IPS-20b (cell line): ENCODE measurements around the gene TMEM235.

Source experiments
- H3K27ac ChIP-seq: one replicate; pipeline ENCODE4 v1.5.1; 2013; ENCODE audit warnings: low read length
- H3K27me3 ChIP-seq: 2 replicates; pipeline ENCODE4 v1.6.1; 2013; ENCODE audit warnings: mild to moderate bottlenecking, low read length, inconsistent platforms; ENCODE audit not compliant: insufficient read depth
- H3K36me3 ChIP-seq: 2 replicates; pipeline ENCODE4 v1.6.1; 2013; ENCODE audit warnings: low read depth, mild to moderate bottlenecking, inconsistent platforms, low read length, moderate library complexity; ENCODE audit not compliant: insufficient read depth
- H3K4me1 ChIP-seq: 2 replicates; pipeline ENCODE4 v1.6.1; 2013; ENCODE audit warnings: mild to moderate bottlenecking, control low read depth, inconsistent platforms, low read length, moderate library complexity; ENCODE audit not compliant: insufficient read depth
- H3K4me3 ChIP-seq: 2 replicates; pipeline ENCODE4 v1.5.1; 2013; ENCODE audit warnings: mild to moderate bottlenecking, low read length, inconsistent platforms
- H3K9ac ChIP-seq: 2 replicates; pipeline ENCODE4 v1.6.1; 2013; ENCODE audit warnings: low read depth, mild to moderate bottlenecking, inconsistent platforms, low read length, moderate library complexity
- H3K9me3 ChIP-seq: 2 replicates; pipeline ENCODE4 v1.6.1; 2013; ENCODE audit warnings: mild to moderate bottlenecking, low read depth, low read length, inconsistent platforms; ENCODE audit not compliant: insufficient read depth

TMEM235 gene

DNA sequence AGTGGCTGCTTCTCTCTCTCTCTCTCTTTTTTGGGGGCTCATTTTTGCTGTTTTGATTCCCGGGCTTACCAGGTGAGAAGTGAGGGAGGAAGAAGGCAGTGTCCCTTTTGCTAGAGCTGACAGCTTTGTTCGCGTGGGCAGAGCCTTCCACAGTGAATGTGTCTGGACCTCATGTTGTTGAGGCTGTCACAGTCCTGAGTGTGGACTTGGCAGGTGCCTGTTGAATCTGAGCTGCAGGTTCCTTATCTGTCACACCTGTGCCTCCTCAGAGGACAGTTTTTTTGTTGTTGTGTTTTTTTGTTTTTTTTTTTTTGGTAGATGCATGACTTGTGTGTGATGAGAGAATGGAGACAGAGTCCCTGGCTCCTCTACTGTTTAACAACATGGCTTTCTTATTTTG lies 7.7 kb upstream of the TMEM235 start:
- no peak overlapping the region for H3K27ac ChIP-seq
- H3K9ac ChIP-seq: no peak overlapping the region
- H3K4me3 ChIP-seq: no peak overlapping the region
- no peaks in the 10 kb centered on the region for H3K27me3 ChIP-seq
- no peaks in the 10 kb centered on the region for H3K9me3 ChIP-seq
- H3K4me1 ChIP-seq: peaks cover 4% of the 10 kb centered on the region; the same call in 1 of the 2 replicates
- peaks cover 59% of the 10 kb centered on the region for H3K36me3 ChIP-seq

- H3K27me3 ChIP-seq: no peaks in the 10 kb centered on the region
- H3K36me3 ChIP-seq: peaks cover 52% of the 10 kb centered on the region
- no peak overlapping the region for H3K9ac ChIP-seq
- no peak overlapping the region for H3K4me3 ChIP-seq
- H3K27ac ChIP-seq: no peak overlapping the region
- H3K4me1 ChIP-seq: peaks cover 2% of the 10 kb centered on the region; the same call in 1 of the 2 replicates
- no peaks in the 10 kb centered on the region for H3K9me3 ChIP-seq
These were observed 7.0 kb upstream of the TMEM235 start for GRCh38 chr17:78224231-78225087.

DNA sequence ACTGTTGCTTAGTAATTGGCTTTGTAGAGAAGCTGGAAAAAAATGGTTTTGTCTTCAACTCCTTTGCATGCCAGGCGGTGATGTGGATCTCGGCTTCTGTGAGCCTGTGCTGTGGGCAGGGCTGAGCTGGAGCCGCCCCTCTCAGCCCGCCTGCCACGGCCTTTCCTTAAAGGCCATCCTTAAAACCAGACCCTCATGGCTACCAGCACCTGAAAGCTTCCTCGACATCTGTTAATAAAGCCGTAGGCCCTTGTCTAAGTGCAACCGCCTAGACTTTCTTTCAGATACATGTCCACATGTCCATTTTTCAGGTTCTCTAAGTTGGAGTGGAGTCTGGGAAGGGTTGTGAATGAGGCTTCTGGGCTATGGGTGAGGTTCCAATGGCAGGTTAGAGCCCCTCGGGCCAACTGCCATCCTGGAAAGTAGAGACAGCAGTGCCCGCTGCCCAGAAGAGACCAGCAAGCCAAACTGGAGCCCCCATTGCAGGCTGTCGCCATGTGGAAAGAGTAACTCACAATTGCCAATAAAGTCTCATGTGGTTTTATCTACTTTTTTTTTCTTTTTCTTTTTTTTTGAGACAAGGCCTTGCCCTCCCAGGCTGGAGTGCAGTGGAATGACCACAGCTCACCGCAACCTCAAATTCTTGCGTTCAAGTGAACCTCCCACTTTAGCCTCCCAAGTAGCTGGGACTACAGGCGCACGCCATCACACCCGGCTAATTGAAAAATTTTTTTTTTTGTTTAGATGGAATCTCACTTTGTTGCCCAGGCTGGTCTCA lies 6.2 kb upstream of the TMEM235 start:
- Histone ChIP-seq H3K9ac (no peak overlapping the region), H3K27ac (no peak overlapping the region), H3K4me1 (no peaks in the 10 kb centered on the region), H3K4me3 (no peak overlapping the region), H3K27me3 (peaks cover 6% of the 10 kb centered on the region), H3K36me3 (peaks cover 47% of the 10 kb centered on the region), H3K9me3 (no peaks in the 10 kb centered on the region)

- no peak overlapping the region for H3K9ac ChIP-seq
- no peaks in the 10 kb centered on the region for H3K9me3 ChIP-seq
- no peak overlapping the region for H3K4me3 ChIP-seq
- peaks cover 15% of the 10 kb centered on the region for H3K27me3 ChIP-seq
- H3K4me1 ChIP-seq: no peaks in the 10 kb centered on the region
- no peak overlapping the region for H3K27ac ChIP-seq
- H3K36me3 ChIP-seq: peaks cover 38% of the 10 kb centered on the region
These were observed 5.2 kb upstream of the TMEM235 start for GRCh38 chr17:78226055-78226758.

DNA sequence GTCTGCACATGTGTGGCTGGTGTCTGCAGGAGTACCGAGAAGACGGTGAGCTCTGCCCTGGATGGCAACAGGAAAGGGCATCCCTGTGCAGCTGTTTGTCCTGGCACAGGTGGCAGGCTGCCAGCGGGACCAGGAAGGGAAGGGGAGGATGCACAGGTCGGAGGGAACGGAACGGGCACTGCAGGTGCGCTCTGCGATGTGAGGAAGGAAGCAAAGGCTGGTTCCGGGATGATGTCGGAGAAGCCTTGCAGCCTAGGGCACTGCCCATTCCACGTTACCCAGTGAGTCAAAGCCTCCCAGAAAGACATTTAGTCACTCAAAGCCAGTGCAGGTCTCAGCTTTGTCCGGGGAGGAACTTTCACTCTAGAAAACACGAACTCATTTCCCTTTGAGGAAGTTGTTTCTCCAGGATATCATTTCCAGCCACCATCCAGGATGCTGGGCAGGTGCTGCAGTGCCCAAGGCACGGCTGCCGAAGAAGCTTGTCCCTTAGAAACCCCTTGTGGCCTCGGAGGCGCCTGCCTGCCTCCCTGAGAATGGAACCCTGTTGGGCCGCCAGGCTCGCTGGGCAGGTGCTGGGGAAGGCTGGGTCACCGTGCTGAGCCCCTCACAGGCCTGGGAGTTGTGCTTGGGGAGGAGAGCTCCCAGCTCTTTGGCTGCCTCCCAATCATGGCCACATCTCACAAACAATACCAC lies 4.5 kb upstream of the TMEM235 start:
- H3K27me3 ChIP-seq: peaks cover 21% of the 10 kb centered on the region
- no peak overlapping the region for H3K27ac ChIP-seq
- H3K36me3 ChIP-seq: peaks cover 31% of the 10 kb centered on the region
- H3K9ac ChIP-seq: no peak overlapping the region
- H3K9me3 ChIP-seq: no peaks in the 10 kb centered on the region
- no peak overlapping the region for H3K4me3 ChIP-seq
- H3K4me1 ChIP-seq: no peaks in the 10 kb centered on the region

DNA sequence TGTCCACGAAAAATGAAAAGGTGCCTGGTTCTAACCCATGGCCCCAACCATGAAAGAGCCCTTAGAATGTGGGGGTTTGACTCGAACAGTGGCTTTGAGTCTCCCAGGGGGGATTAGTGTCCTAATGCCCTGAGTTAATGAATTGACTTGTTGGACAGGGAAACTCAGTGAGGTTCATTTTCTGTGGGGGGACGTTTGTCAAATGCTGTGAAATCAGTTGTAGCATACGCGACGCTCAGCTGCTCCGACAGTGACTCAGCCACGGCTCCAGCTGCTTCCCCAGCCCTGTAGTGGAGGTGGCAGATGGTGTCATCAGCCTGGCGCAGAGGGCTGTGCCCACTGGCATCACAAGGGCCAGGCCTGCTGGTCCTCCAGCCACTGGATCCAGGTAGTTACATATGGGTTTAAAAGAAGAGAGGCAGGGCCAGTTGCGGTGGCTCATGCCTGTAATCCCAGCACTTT lies 3.9 kb upstream of the TMEM235 start:
- Histone ChIP-seq H3K27me3 (peaks cover 27% of the 10 kb centered on the region), H3K9ac (no peak overlapping the region), H3K36me3 (peaks cover 29% of the 10 kb centered on the region), H3K4me3 (no peak overlapping the region), H3K4me1 (no peaks in the 10 kb centered on the region), H3K27ac (no peak overlapping the region), H3K9me3 (no peaks in the 10 kb centered on the region)

DNA sequence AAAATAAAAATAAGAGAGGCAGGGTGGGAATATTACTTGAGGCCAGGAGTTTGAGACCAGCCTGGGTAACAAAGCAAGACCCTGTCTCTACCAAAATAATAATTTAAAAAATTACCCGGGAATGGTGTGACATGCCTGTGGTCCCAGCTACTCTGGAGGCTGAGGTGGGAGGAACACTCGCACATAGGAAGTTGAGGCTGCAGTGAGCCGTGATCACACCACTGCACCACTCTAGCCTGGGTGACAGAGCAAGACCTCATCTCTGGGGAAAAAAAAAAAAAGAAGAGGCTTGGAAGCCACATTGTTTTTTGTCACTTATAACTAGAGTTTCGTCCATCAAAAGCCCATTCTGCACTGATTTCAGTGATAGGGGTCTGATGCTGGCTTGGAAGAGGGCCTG lies 3.3 kb upstream of the TMEM235 start:
- Histone ChIP-seq H3K4me1 (no peaks in the 10 kb centered on the region), H3K27ac (no peak overlapping the region), H3K9ac (no peak overlapping the region), H3K27me3 (peaks cover 34% of the 10 kb centered on the region), H3K4me3 (no peak overlapping the region), H3K36me3 (peaks cover 22% of the 10 kb centered on the region), H3K9me3 (no peaks in the 10 kb centered on the region)

- no peak overlapping the region for H3K27ac ChIP-seq
- no peak overlapping the region for H3K4me3 ChIP-seq
- no peaks in the 10 kb centered on the region for H3K4me1 ChIP-seq
- peaks cover 38% of the 10 kb centered on the region for H3K27me3 ChIP-seq
- H3K9ac ChIP-seq: no peak overlapping the region
- H3K36me3 ChIP-seq: no peaks in the 10 kb centered on the region
- no peaks in the 10 kb centered on the region for H3K9me3 ChIP-seq
These were observed 1.0 kb upstream of the TMEM235 start for GRCh38 chr17:78230252-78230962.

GRCh38 chr17:78231991-78232858 lies 794 bp downstream of the TMEM235 start:
- H3K27me3 ChIP-seq: peaks cover 38% of the 10 kb centered on the region
- H3K36me3 ChIP-seq: no peaks in the 10 kb centered on the region
- peak overlapping the region; percentile 71 for H3K4me3 ChIP-seq
- no peak overlapping the region for H3K9ac ChIP-seq
- H3K27ac ChIP-seq: no peak overlapping the region
- no peaks in the 10 kb centered on the region for H3K9me3 ChIP-seq
- no peaks in the 10 kb centered on the region for H3K4me1 ChIP-seq

DNA sequence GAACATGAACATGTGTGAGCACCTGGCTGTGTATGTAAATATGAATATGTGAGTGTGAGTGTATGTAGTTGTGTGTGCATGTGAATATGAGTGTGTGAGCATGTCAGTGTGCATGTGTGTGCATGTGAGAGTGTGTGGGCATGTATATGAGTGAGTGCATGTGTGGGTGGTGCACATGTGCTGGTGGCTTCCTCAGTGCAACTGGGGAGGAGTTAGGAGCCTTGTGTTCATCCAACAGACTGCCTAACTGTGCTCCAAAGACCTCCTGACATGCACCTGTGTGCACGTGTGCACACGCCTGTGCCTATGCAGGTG lies 1.4 kb downstream of the TMEM235 start:
- H3K4me3 ChIP-seq: no peak overlapping the region
- H3K4me1 ChIP-seq: no peaks in the 10 kb centered on the region
- H3K9me3 ChIP-seq: no peaks in the 10 kb centered on the region
- no peaks in the 10 kb centered on the region for H3K36me3 ChIP-seq
- peaks cover 38% of the 10 kb centered on the region for H3K27me3 ChIP-seq
- H3K9ac ChIP-seq: no peak overlapping the region
- H3K27ac ChIP-seq: no peak overlapping the region
